Stomach (tissue), 4 donors: ENCODE results near the gene ARHGAP15.

Experiments
- EP300 ChIP-seq: sonication (generic); formaldehyde crosslinking; IDR thresholded peaks from one replicate; pipeline ENCODE4 v1.6.1; 2017; ENCODE audit warnings: antibody characterized with exemption
- POLR2A ChIP-seq, 4 donors: fragments of 450-650 bp; IDR thresholded peaks; one replicate each; pipeline ENCODE4 v1.6.1; 2016; ENCODE audit warnings: antibody characterized with exemption in 4 of 4, control low read depth in 2 of 4, mild to moderate bottlenecking in 1 of 4, moderate library complexity in 1 of 4
- POLR2AphosphoS5 ChIP-seq, 3 donors: sonication (generic); formaldehyde crosslinking; IDR thresholded peaks; one replicate each; pipeline ENCODE4 v1.6.1; 2016; ENCODE audit warnings: antibody characterized with exemption in 3 of 3
- TF ChIP-seq, protein P1 (sequence below), 7 experiments: fragments of 450-650 bp in 4 of 7; fragments of 200-600 bp in 3 of 7; sonication (generic) in 3 of 7; IDR thresholded peaks; one replicate each; pipeline ENCODE4 v1.5.1; 2016 to 2019; ENCODE audit warnings: antibody characterized with exemption in 7 of 7, control low read depth in 2 of 7, mild to moderate bottlenecking in 1 of 7

DNA sequence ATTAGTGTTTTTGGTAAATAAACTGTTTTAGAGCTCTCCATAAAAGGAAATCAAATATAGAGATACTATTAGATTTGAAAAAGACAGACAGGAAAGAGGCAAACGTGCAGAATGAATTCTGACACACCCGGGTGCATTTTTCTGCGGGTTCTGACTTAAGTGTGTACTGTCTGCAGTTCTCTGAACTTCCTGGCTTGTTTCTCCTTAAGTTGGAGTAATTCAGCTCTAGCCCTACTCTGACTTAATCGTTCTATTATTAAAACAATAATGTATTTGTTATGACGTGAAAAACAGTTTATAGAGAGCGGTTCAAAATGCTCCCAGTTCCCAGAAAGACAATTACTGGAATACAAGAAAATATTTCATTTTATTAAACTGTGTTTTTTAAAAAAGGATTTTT, 305.9 kb downstream of the ARHGAP15 start:
- TF ChIP-seq, protein P1, sequence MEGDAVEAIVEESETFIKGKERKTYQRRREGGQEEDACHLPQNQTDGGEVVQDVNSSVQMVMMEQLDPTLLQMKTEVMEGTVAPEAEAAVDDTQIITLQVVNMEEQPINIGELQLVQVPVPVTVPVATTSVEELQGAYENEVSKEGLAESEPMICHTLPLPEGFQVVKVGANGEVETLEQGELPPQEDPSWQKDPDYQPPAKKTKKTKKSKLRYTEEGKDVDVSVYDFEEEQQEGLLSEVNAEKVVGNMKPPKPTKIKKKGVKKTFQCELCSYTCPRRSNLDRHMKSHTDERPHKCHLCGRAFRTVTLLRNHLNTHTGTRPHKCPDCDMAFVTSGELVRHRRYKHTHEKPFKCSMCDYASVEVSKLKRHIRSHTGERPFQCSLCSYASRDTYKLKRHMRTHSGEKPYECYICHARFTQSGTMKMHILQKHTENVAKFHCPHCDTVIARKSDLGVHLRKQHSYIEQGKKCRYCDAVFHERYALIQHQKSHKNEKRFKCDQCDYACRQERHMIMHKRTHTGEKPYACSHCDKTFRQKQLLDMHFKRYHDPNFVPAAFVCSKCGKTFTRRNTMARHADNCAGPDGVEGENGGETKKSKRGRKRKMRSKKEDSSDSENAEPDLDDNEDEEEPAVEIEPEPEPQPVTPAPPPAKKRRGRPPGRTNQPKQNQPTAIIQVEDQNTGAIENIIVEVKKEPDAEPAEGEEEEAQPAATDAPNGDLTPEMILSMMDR (IDR thresholded peaks at IDR 0.05): no peak
- TF ChIP-seq POLR2AphosphoS5 (IDR thresholded peaks at IDR 0.05): no peak
- TF ChIP-seq POLR2A (IDR thresholded peaks at IDR 0.05): no peak
- no peak for TF ChIP-seq EP300
